GM12865 (cell line): ENCODE data around the gene ITGAE.
A peak's percentile ranks its signal among the peaks of the same experiment; 100 is the strongest.
"Not testable (repeated sequence)": the region's sequence is repeated elsewhere in the genome, so short reads cannot be mapped to it uniquely, and the experiment has no call there.

Experiments used
- DNase-seq: peaks from one replicate; pipeline ENCODE4 v3.0.0; 2010; ENCODE audit warnings: low read depth
- H3K4me3 ChIP-seq: 2 replicates; pipeline ENCODE4 v1.5.1; 2011; ENCODE audit warnings: mild to moderate bottlenecking, low read depth, low read length, control low read depth
- CTCF ChIP-seq: IDR thresholded peaks from 2 replicates; pipeline ENCODE4 v1.5.1; 2011; ENCODE audit warnings: low read length, control low read depth, low read depth, inconsistent platforms; ENCODE audit not compliant: insufficient read depth; ENCODE audit errors: missing control alignments

Gene ITGAE

GRCh38 chr17:3740611-3741073 is 60.3 kb downstream of the ITGAE start:
- TF ChIP-seq CTCF: no peak
- peak; percentile 77 for DNase-seq
- H3K4me3 ChIP-seq: no peak overlapping the region

- DNase-seq: no peak
- H3K4me3 ChIP-seq: no peak overlapping the region
- no peak for TF ChIP-seq CTCF
Measured at GRCh38 chr17:3739422-3740124, 61.4 kb downstream of the ITGAE start.

DNA sequence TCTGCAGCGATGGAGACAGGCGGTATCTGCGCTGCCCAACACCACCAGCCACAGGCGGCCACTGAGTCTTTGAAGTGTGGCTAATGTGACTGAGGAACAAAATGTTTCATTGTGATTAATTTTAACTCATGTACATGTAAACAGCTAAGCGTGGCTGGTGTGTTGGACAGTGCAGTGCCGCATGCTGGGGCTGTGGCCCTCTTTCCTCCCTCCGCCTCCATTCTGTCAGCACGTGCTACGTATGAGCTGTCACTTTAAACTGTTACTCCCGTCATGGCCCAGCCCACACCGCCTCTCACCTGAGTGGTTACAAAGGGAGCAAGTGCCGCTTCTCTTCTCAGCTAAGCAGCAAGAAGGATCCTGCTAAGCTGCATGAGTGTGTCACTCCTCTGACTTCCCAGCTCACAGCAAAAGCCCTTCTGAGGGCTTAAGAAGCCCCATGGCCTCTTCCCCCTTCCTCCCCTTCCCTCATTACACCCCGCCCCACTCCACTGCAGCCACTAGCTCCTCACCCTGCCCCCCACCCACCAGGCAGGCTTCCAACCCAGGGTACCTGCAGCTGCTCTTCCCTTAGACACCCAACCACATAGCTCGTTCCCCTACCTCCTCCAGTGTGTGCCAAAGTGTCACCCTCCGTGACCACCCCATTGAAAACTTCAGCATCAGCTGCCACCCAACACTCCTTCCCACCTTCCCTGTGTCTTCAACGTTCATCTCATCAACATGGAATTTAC is 62.3 kb downstream of the ITGAE start:
- DNase-seq: peak; percentile 71
- H3K4me3 ChIP-seq: no peak overlapping the region
- TF ChIP-seq CTCF: no peak

- no peak for DNase-seq
- no peak for TF ChIP-seq CTCF
- H3K4me3 ChIP-seq: no peak overlapping the region
Measured at GRCh38 chr17:3735515-3735914, 65.5 kb downstream of the ITGAE start.

DNA sequence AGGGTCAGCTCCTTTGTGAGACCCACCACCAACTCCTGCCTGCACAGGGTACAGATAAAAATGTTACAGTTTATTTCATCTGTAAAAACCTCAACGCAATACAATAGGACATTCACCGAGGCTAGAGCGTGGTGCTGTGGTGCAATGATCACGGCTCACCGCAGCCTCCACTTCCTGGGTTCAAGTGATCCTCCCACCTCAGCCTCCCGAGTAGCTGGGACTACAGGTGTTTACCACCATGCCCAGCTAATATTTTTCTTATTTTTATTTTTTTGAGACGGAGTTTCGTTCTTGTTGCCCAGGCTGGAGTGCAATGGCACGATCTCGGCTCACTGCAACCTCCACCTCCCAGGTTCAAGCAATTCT is 66.1 kb downstream of the ITGAE start:
- not testable (repeated sequence) for DNase-seq, H3K4me3 ChIP-seq

DNA sequence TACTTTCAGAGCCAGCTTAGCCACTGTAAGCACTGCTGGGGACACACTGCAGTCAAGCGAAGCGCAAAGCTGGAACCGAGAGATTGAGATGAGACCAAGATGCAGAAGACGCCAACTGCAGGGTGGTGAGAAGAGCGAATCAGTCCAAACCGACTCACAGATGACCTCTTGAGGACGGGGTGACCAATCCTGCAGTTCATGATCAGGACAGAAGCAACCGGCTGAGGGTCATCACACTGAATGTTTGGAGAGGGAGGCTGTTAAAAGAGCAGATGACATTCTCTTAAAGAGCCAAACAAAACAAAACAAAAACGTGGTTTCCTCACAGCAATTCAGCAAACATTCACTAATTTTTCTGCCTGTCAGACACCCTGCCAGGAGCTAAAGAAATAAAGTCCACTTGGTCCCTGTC is 68.8 kb downstream of the ITGAE start:
- peak; percentile 90 for DNase-seq
- H3K4me3 ChIP-seq: no peak overlapping the region
- TF ChIP-seq CTCF: peak; percentile 55

DNA sequence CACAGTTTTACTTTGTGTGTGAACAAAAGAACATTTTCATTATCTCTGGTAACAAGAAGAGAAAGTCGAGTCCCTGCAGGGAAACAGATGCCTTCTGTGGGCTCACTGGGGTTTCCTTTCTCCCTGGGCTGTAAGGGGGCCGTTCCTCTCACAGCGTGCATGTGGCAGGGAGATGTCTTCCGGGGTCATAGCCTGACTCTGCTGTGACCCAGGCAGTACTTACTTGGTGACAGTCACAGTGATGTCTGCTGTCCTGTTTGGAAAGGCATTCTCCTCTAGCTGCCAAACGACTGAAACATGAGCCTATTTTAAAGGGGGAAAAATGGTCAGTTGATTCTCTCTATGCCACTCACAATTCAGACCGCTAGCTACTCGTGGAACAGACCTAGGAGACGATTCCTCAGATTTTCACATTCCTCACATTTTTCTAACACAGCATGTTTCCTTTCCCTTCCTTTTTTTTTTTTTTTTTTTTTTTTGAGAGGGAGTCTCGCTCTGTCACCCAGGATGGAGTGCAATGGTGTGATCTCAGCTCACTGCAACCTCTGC is 70.0 kb downstream of the ITGAE start:
- no peak for DNase-seq
- no peak overlapping the region for H3K4me3 ChIP-seq
- TF ChIP-seq CTCF: no peak
